GM23338 (cell line): ENCODE data around the gene EXTL1.

Experiments
- CTCF ChIP-seq, 2 experiments: fragments of 200-600 bp in 1 of 2; sonication (generic) in 1 of 2; conservative IDR thresholded peaks; 2 replicates each; pipeline versions ENCODE4 v1.5.1 to v1.6.1; 2016 to 2017; ENCODE audit warnings: antibody characterized with exemption in 2 of 2, low read depth in 2 of 2, mild to moderate bottlenecking in 2 of 2, moderate library complexity in 1 of 2
- EZH2 ChIP-seq: fragments of 200-600 bp; sonication (generic); IDR thresholded peaks from one replicate; pipeline ENCODE4 v1.8.0; 2017; ENCODE audit warnings: antibody characterized with exemption, mild to moderate bottlenecking, low read depth; ENCODE audit not compliant: unreplicated experiment
- EZH2phosphoT487 ChIP-seq: fragments of 200-600 bp; sonication (generic); IDR thresholded peaks from one replicate; pipeline ENCODE4 v1.8.1; 2018; ENCODE audit warnings: antibody characterized with exemption; ENCODE audit not compliant: unreplicated experiment
- POLR2AphosphoS5 ChIP-seq: IDR thresholded peaks from 2 replicates; pipeline ENCODE4 v1.6.1; 2016; ENCODE audit warnings: antibody characterized with exemption, low read depth
- ZNF462 ChIP-seq: fragments of 250-450 bp; sonication (Bioruptor Pico); IDR thresholded peaks from 2 replicates; pipeline ENCODE4 v1.5.0; 2020; ENCODE audit warnings: mild to moderate bottlenecking, moderate library complexity

- no peak for TF ChIP-seq CTCF (conservative IDR thresholded peaks at IDR 0.05; ENCODE audit: low read depth in 2 of 2)
- no peak for TF ChIP-seq POLR2AphosphoS5
- TF ChIP-seq EZH2 = no peak
- no peak for TF ChIP-seq ZNF462 (CRISPR knock-in tag)
- TF ChIP-seq EZH2phosphoT487 = no peak
Observed at GRCh38 chr1:26036756-26037281, 15.2 kb downstream of the EXTL1 start.
